ENCODE measurements around the gene ACOX1.
A peak's percentile ranks its signal among the peaks of the same experiment; 100 is the strongest.

Gene ACOX1

GRCh38 chr17:76000755-76001521 lies 22.0 kb upstream of the ACOX1 start, which contains the start of gene CDK3:
CDK3 (plus strand) TSS chr17:76000855; CDS start chr17:76001426, 571 bp downstream.
- no peaks in the 10 kb centered on the region for H3K9me3 Mint-ChIP-seq
- ATAC-seq (ENCODE audit: low read depth) (no peak), DNase-seq (ENCODE audit: low spot score in 2 of 2) (no peak)
- H3K27ac Mint-ChIP-seq: no peak within 1 kb of the TSS
- H3K36me3 Mint-ChIP-seq: no peaks in the 10 kb centered on the region
- H3K27me3 Mint-ChIP-seq: no peaks in the 10 kb centered on the region
- H3K4me1 Mint-ChIP-seq: peaks cover 19% of the 10 kb centered on the region
- H3K4me3 Mint-ChIP-seq: no peak within 1 kb of the TSS

- Mint-ChIP-seq H3K4me1 (peaks cover 11% of the 10 kb centered on the region), H3K4me3 (no peak overlapping the region), H3K27ac (no peak overlapping the region), H3K36me3 (no peaks in the 10 kb centered on the region), H3K27me3 (no peaks in the 10 kb centered on the region), H3K9me3 (no peaks in the 10 kb centered on the region)
- ATAC-seq (ENCODE audit: low read depth) (peak; percentile 78), DNase-seq (ENCODE audit: low spot score in 2 of 2) (peak; percentile 47 to 62)
Measured at GRCh38 chr17:76000016-76000754, 21.2 kb upstream of the ACOX1 start.

- H3K9me3 Mint-ChIP-seq: no peaks in the 10 kb centered on the region
- H3K27ac Mint-ChIP-seq: no peak overlapping the region
- DNase-seq (ENCODE audit: low spot score in 2 of 2): no peak
- no peaks in the 10 kb centered on the region for H3K27me3 Mint-ChIP-seq
- H3K4me3 Mint-ChIP-seq: no peak overlapping the region
- H3K4me1 Mint-ChIP-seq: peaks cover 11% of the 10 kb centered on the region
- no peak for ATAC-seq (ENCODE audit: low read depth)
- H3K36me3 Mint-ChIP-seq: no peaks in the 10 kb centered on the region
Measured at GRCh38 chr17:75998327-75998795, 19.4 kb upstream of the ACOX1 start.

GRCh38 chr17:75996665-75997590 lies 18.0 kb upstream of the ACOX1 start:
- H3K4me3 Mint-ChIP-seq: peak overlapping the region; percentile 39
- H3K27me3 Mint-ChIP-seq: no peaks in the 10 kb centered on the region
- peaks cover 13% of the 10 kb centered on the region for H3K4me1 Mint-ChIP-seq
- DNase-seq (ENCODE audit: low spot score in 2 of 2) (no peak), ATAC-seq (ENCODE audit: low read depth) (peak; percentile 70)
- peaks cover 2% of the 10 kb centered on the region for H3K36me3 Mint-ChIP-seq
- H3K27ac Mint-ChIP-seq: peak overlapping the region; percentile 61
- H3K9me3 Mint-ChIP-seq: no peaks in the 10 kb centered on the region

GRCh38 chr17:75995385-75995925 lies 16.5 kb upstream of the ACOX1 start:
- Mint-ChIP-seq H3K27me3 (no peaks in the 10 kb centered on the region), H3K36me3 (peaks cover 3% of the 10 kb centered on the region), H3K4me3 (no peak overlapping the region), H3K9me3 (no peaks in the 10 kb centered on the region), H3K27ac (no peak overlapping the region), H3K4me1 (peaks cover 15% of the 10 kb centered on the region)
- DNase-seq (ENCODE audit: low spot score in 2 of 2) (no peak), ATAC-seq (ENCODE audit: low read depth) (no peak)

- ATAC-seq (ENCODE audit: low read depth): no peak
- H3K9me3 Mint-ChIP-seq: no peaks in the 10 kb centered on the region
- H3K36me3 Mint-ChIP-seq: peaks cover 3% of the 10 kb centered on the region
- no peaks in the 10 kb centered on the region for H3K27me3 Mint-ChIP-seq
- H3K4me3 Mint-ChIP-seq: no peak overlapping the region
- DNase-seq (ENCODE audit: low spot score in 2 of 2): no peak
- H3K27ac Mint-ChIP-seq: no peak overlapping the region
- peaks cover 15% of the 10 kb centered on the region for H3K4me1 Mint-ChIP-seq
Measured at GRCh38 chr17:75994802-75995370, 15.9 kb upstream of the ACOX1 start.

GRCh38 chr17:75991396-75991795 lies 12.4 kb upstream of the ACOX1 start:
- Mint-ChIP-seq H3K4me1 (peaks cover 4% of the 10 kb centered on the region), H3K9me3 (no peaks in the 10 kb centered on the region), H3K27ac (peak overlapping the region; percentile 28), H3K4me3 (no peak overlapping the region), H3K27me3 (no peaks in the 10 kb centered on the region), H3K36me3 (peaks cover 3% of the 10 kb centered on the region)
- DNase-seq (ENCODE audit: low spot score in 2 of 2) (no peak), ATAC-seq (ENCODE audit: low read depth) (no peak)

GRCh38 chr17:75987041-75987440 lies 8.1 kb upstream of the ACOX1 start:
- Mint-ChIP-seq H3K27me3 (no peaks in the 10 kb centered on the region), H3K4me3 (no peak overlapping the region), H3K27ac (no peak overlapping the region), H3K36me3 (peaks cover 3% of the 10 kb centered on the region), H3K9me3 (no peaks in the 10 kb centered on the region), H3K4me1 (peaks cover 2% of the 10 kb centered on the region)
- no peak for ATAC-seq (ENCODE audit: low read depth)
- DNase-seq (ENCODE audit: low spot score in 2 of 2): no peak

GRCh38 chr17:75985986-75986385 lies 7.0 kb upstream of the ACOX1 start:
- Mint-ChIP-seq H3K27ac (no peak overlapping the region), H3K27me3 (no peaks in the 10 kb centered on the region), H3K9me3 (no peaks in the 10 kb centered on the region), H3K4me3 (no peak overlapping the region), H3K36me3 (peaks cover 3% of the 10 kb centered on the region), H3K4me1 (no peaks in the 10 kb centered on the region)
- DNase-seq (ENCODE audit: low spot score in 2 of 2) (no peak), ATAC-seq (ENCODE audit: low read depth) (no peak)

- DNase-seq (ENCODE audit: low spot score in 2 of 2): no peak
- H3K4me3 Mint-ChIP-seq: no peak overlapping the region
- H3K27ac Mint-ChIP-seq: no peak overlapping the region
Measured at GRCh38 chr17:75983501-75984181, 4.7 kb upstream of the ACOX1 start.

GRCh38 chr17:75981019-75981615 lies 2.2 kb upstream of the ACOX1 start:
- H3K27ac Mint-ChIP-seq: peak overlapping the region; percentile 99
- peaks cover 7% of the 10 kb centered on the region for H3K4me1 Mint-ChIP-seq
- no peaks in the 10 kb centered on the region for H3K9me3 Mint-ChIP-seq
- peak overlapping the region; percentile 94 for H3K4me3 Mint-ChIP-seq
- peaks cover 2% of the 10 kb centered on the region for H3K36me3 Mint-ChIP-seq
- no peak for DNase-seq (ENCODE audit: low spot score in 2 of 2)
- H3K27me3 Mint-ChIP-seq: no peaks in the 10 kb centered on the region
- ATAC-seq (ENCODE audit: low read depth): no peak

More at GRCh38 chr17:75983501-75984181, 4.7 kb upstream of the ACOX1 start:
- no peak for ATAC-seq (ENCODE audit: low read depth)
- no peaks in the 10 kb centered on the region for H3K27me3 Mint-ChIP-seq
- H3K36me3 Mint-ChIP-seq: peaks cover 2% of the 10 kb centered on the region
- H3K9me3 Mint-ChIP-seq: no peaks in the 10 kb centered on the region
- peaks cover 5% of the 10 kb centered on the region for H3K4me1 Mint-ChIP-seq

- Mint-ChIP-seq H3K36me3 (peaks cover 2% of the 10 kb centered on the region), H3K4me3 (peak overlapping the region; percentile 94), H3K4me1 (peaks cover 12% of the 10 kb centered on the region), H3K9me3 (no peaks in the 10 kb centered on the region), H3K27ac (peak overlapping the region; percentile 99), H3K27me3 (no peaks in the 10 kb centered on the region)
- DNase-seq (ENCODE audit: low spot score in 2 of 2) (no peak), ATAC-seq (ENCODE audit: low read depth) (no peak)
Measured at GRCh38 chr17:75980188-75981018, 1.4 kb upstream of the ACOX1 start.

Measured in memory B cell (primary cell).